HG03159 (cell line): Measurements from ENCODE around the gene SSB.
"Not testable (repeated sequence)": the region's sequence is repeated elsewhere in the genome, so short reads cannot be mapped to it uniquely, and the experiment has no call there.

Experiments
- ATAC-seq: cut with Tn5 transposase; IDR thresholded peaks from one replicate; pipeline ENCODE4 v1.9.1; 2021; ENCODE audit warnings: mild to moderate bottlenecking, moderate library complexity; ENCODE audit not compliant: unreplicated experiment

The SSB gene

GRCh38 chr2:169781249-169782013, 17.2 kb upstream of the SSB start:
- ATAC-seq: no peak

GRCh38 chr2:169782513-169782912, 16.2 kb upstream of the SSB start:
- no peak for ATAC-seq

GRCh38 chr2:169790581-169790980, 8.1 kb upstream of the SSB start:
- no peak for ATAC-seq

GRCh38 chr2:169795181-169795580, 3.5 kb upstream of the SSB start:
- ATAC-seq: no peak

- no peak for ATAC-seq
Measured at GRCh38 chr2:169796441-169796840, 2.2 kb upstream of the SSB start.

- ATAC-seq: no peak
Measured at GRCh38 chr2:169797601-169798000, 1.1 kb upstream of the SSB start.

- ATAC-seq: no peak
Measured at GRCh38 chr2:169798397-169798717, 314 bp upstream of the SSB start.

- ATAC-seq: no peak
Measured at GRCh38 chr2:169803480-169803879, 4.8 kb downstream of the SSB start.

GRCh38 chr2:169806586-169806985, 7.9 kb downstream of the SSB start:
- ATAC-seq: no peak

- ATAC-seq: no peak
Measured at GRCh38 chr2:169808221-169808620, 9.6 kb downstream of the SSB start.

- ATAC-seq: no peak
Measured at GRCh38 chr2:169815849-169816248, 17.2 kb downstream of the SSB start.

- ATAC-seq: not testable (repeated sequence)
Measured at GRCh38 chr2:169816961-169817360, 18.3 kb downstream of the SSB start.

GRCh38 chr2:169817369-169817768, 18.7 kb downstream of the SSB start:
- ATAC-seq: not testable (repeated sequence)

- no peak for ATAC-seq
Measured at GRCh38 chr2:169818241-169818640, 19.6 kb downstream of the SSB start.

- no peak for ATAC-seq
Measured at GRCh38 chr2:169819106-169819505, 20.4 kb downstream of the SSB start.

- ATAC-seq: not testable (repeated sequence)
Measured at GRCh38 chr2:169820101-169820500, 21.4 kb downstream of the SSB start.

GRCh38 chr2:169822036-169822435, 23.4 kb downstream of the SSB start:
- ATAC-seq: no peak

GRCh38 chr2:169822785-169823392, 24.2 kb downstream of the SSB start:
- no peak for ATAC-seq

- ATAC-seq: no peak
Measured at GRCh38 chr2:169823996-169824372, 25.3 kb downstream of the SSB start.

GRCh38 chr2:169824373-169825333, 26.0 kb downstream of the SSB start, which contains the start of gene METTL5:
Gene METTL5, minus strand, starts transcription at chr2:169824905. Its CDS starts 308 bp downstream, at chr2:169824597.
- ATAC-seq: peak; percentile 65
